ENCODE results near the gene IQGAP3. TPM values are rescaled to one million over a fixed set of nuclear protein-coding genes. Genes with fewer than 3 reads are reported as not detected.
"Not testable (repeated sequence)": the region's sequence is repeated elsewhere in the genome, so short reads cannot be mapped to it uniquely, and the experiment has no call there.

Gene IQGAP3
- polyA plus RNA-seq, 6 donors from 2014 or later: not detected

- H3K4me1 Mint-ChIP-seq: peaks cover 52 to 65% (median 53%) of the 10 kb centered on the region in 3 donors
- peaks cover 0 to 2% (median 0%) of the 10 kb centered on the region in 7 donors for H3K9me3 Mint-ChIP-seq
- ATAC-seq (ENCODE audit: low read depth in 2 of 2) (no peak), DNase-seq (no peak)
- peak overlapping the region in 4 of 6 donors; percentile 9 to 89 (median 42) for H3K27ac Mint-ChIP-seq
- H3K36me3 Mint-ChIP-seq: no peaks in the 10 kb centered on the region
- peak overlapping the region in 6 of 8 donors; percentile 40 to 83 (median 64) for H3K4me3 Mint-ChIP-seq
- no peaks in the 10 kb centered on the region for H3K27me3 Mint-ChIP-seq
These were observed 18.4 kb downstream of the IQGAP3 start for GRCh38 chr1:156553860-156554485.

GRCh38 chr1:156552937-156553336 lies 19.4 kb downstream of the IQGAP3 start:
- H3K27ac Mint-ChIP-seq: peak overlapping the region in 5 of 6 donors; percentile 36 to 89 (median 83)
- not testable (repeated sequence) for H3K9me3 Mint-ChIP-seq, H3K27me3 Mint-ChIP-seq, H3K36me3 Mint-ChIP-seq
- peak overlapping the region in 7 of 8 donors; percentile 46 to 83 (median 72) for H3K4me3 Mint-ChIP-seq
- peak; percentile 25 for DNase-seq
- peak; percentile 76 to 81 for ATAC-seq (ENCODE audit: low read depth in 2 of 2)
- H3K4me1 Mint-ChIP-seq: peaks cover 52 to 65% (median 53%) of the 10 kb centered on the region in 3 donors

DNA sequence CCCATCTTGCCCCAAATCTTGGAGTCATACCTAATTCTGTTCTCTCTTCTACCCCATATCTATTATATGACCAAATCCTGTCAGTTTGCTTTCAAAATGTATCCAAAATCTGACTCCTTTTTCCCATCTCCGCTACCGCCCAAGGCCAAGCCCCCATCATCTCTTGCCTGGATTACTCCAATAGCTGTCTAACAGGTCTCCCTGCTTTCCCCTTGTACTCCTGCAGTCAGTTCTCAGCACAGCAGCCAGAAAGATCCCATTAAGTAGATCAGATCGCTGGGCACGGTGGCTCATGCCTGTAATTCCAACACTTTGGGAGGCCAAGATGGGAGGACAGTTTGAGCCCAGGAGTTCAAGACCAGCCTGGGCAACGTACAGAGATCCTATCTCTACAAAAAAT lies 19.8 kb downstream of the IQGAP3 start:
- H3K4me1 Mint-ChIP-seq: peaks cover 53 to 65% (median 54%) of the 10 kb centered on the region in 3 donors
- peak overlapping the region in 6 of 8 donors; percentile 41 to 83 (median 64) for H3K4me3 Mint-ChIP-seq
- ATAC-seq (ENCODE audit: low read depth in 2 of 2) (no peak), DNase-seq (no peak)
- no peaks in the 10 kb centered on the region for H3K36me3 Mint-ChIP-seq
- H3K27ac Mint-ChIP-seq: peak overlapping the region in 5 of 6 donors; percentile 32 to 78 (median 51)
- peaks cover 0 to 2% (median 0%) of the 10 kb centered on the region in 7 donors for H3K9me3 Mint-ChIP-seq
- H3K27me3 Mint-ChIP-seq: no peaks in the 10 kb centered on the region

DNA sequence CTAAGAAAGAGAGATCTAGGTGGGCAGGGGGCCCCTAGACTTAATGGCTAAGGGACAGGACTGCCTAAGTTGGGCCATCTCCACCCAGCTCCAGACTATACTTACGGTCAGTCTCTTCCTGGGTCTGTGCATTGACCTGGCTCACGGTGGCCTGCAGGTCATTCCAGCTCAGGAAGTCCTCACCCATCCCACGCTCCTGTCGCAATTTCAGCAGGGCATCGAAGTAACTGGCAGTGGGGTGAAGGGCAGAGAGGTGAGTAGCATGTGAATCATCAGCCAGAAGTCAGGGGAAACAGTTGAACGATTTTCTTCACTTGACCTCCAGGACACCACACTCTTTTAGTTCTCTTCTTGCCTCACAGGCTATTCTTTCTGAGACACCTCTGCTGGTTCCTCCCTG lies 20.5 kb downstream of the IQGAP3 start:
- H3K27ac Mint-ChIP-seq: peak overlapping the region in 4 of 6 donors; percentile 18 to 51 (median 34)
- DNase-seq: no peak
- ATAC-seq (ENCODE audit: low read depth in 2 of 2): no peak

DNA sequence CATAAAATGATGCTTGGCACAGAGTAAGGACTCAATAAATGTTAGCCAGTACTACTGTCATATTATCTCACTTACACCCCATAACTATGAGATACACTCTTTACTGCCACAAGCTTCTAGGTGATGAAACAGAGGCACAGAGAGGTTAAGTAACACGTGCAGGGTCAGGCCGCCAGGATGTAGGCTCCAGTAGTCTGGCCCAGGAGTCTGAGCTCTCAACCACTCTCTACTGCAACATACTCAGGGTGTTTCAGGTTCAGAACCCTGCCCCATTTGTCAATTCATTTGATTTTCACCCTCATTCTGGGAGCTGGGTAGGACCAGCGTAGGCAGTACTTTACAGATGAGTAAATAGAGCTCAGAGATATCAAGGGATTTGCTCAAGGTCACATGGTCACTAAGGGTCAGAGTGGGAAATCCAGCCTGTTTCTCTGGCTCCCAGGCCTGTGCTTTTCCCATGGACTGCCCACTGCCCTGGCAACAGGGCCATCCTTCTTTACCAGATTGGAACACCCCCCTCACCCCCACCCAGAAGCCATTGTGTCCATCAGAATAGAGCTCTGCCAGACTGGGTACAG lies 21.2 kb downstream of the IQGAP3 start:
- peak; percentile 62 to 70 for ATAC-seq (ENCODE audit: low read depth in 2 of 2)
- no peaks in the 10 kb centered on the region for H3K27me3 Mint-ChIP-seq
- H3K4me3 Mint-ChIP-seq: peak overlapping the region in 4 of 8 donors; percentile 56 to 76 (median 72)
- peaks cover 0 to 2% (median 0%) of the 10 kb centered on the region in 7 donors for H3K9me3 Mint-ChIP-seq
- peak overlapping the region in 5 of 6 donors; percentile 18 to 89 (median 76) for H3K27ac Mint-ChIP-seq
- H3K4me1 Mint-ChIP-seq: peaks cover 53 to 65% (median 57%) of the 10 kb centered on the region in 3 donors
- H3K36me3 Mint-ChIP-seq: no peaks in the 10 kb centered on the region
- no peak for DNase-seq

More for the DNA sequence above, 20.5 kb downstream of the IQGAP3 start:
- Mint-ChIP-seq H3K27me3 (no peaks in the 10 kb centered on the region), H3K4me1 (peaks cover 53 to 65% (median 57%) of the 10 kb centered on the region in 3 donors), H3K9me3 (peaks cover 0 to 2% (median 0%) of the 10 kb centered on the region in 7 donors), H3K4me3 (peak overlapping the region in 5 of 8 donors; percentile 55 to 76 (median 72)), H3K36me3 (no peaks in the 10 kb centered on the region)

GRCh38 chr1:156550346-156550745 lies 22.0 kb downstream of the IQGAP3 start:
- Mint-ChIP-seq H3K9me3 (peaks cover 0 to 2% (median 0%) of the 10 kb centered on the region in 7 donors), H3K4me1 (peaks cover 51 to 59% (median 54%) of the 10 kb centered on the region in 3 donors), H3K36me3 (no peaks in the 10 kb centered on the region), H3K4me3 (no peak overlapping the region), H3K27ac (peak overlapping the region in 3 of 6 donors; percentile 21 to 94 (median 32)), H3K27me3 (no peaks in the 10 kb centered on the region)
- no peak for DNase-seq
- ATAC-seq (ENCODE audit: low read depth in 2 of 2): no peak

DNA sequence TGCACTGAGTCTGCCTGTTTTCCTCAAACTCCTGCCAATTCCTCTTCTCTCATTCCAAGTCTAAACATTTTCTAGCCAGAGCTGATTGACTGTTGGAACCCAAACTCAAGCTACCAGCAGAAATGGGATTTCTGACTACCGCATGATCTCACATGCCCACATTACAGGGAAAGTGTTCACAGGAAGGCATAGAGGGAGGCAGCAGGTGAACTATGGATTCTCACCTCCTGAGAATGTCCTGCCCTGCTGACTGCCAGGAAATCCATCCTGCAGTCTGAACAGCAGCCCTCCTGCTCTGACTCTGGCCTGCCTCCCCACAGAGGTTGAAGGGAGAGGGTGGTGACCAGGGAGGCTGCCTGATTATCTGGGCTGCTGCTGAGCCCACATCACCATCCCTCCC lies 22.5 kb downstream of the IQGAP3 start:
- Mint-ChIP-seq H3K9me3 (peaks cover 0 to 2% (median 0%) of the 10 kb centered on the region in 7 donors), H3K36me3 (no peaks in the 10 kb centered on the region), H3K27me3 (no peaks in the 10 kb centered on the region), H3K4me1 (peaks cover 49 to 57% (median 51%) of the 10 kb centered on the region in 3 donors), H3K4me3 (peak overlapping the region in 1 of 8 donors; percentile 37), H3K27ac (peak overlapping the region in 3 of 6 donors; percentile 32 to 68 (median 63))
- ATAC-seq (ENCODE audit: low read depth in 2 of 2): no peak
- no peak for DNase-seq

GRCh38 chr1:156549390-156549789 lies 23.0 kb downstream of the IQGAP3 start:
- Mint-ChIP-seq H3K27ac (peak overlapping the region in 2 of 6 donors; percentile 63 to 68), H3K36me3 (no peaks in the 10 kb centered on the region), H3K4me3 (no peak overlapping the region), H3K4me1 (peaks cover 51 to 53% (median 51%) of the 10 kb centered on the region in 3 donors), H3K9me3 (peaks cover 0 to 2% (median 0%) of the 10 kb centered on the region in 7 donors), H3K27me3 (no peaks in the 10 kb centered on the region)
- DNase-seq (no peak), ATAC-seq (ENCODE audit: low read depth in 2 of 2) (no peak)

GRCh38 chr1:156547982-156548381 lies 24.4 kb downstream of the IQGAP3 start:
- Mint-ChIP-seq H3K36me3 (no peaks in the 10 kb centered on the region), H3K4me3 (no peak overlapping the region), H3K27me3 (no peaks in the 10 kb centered on the region), H3K9me3 (no peaks in the 10 kb centered on the region), H3K4me1 (peaks cover 38 to 39% (median 39%) of the 10 kb centered on the region in 3 donors), H3K27ac (no peak overlapping the region)
- DNase-seq (no peak), ATAC-seq (ENCODE audit: low read depth in 2 of 2) (no peak)

GRCh38 chr1:156547434-156547833 lies 24.9 kb downstream of the IQGAP3 start:
- Mint-ChIP-seq H3K36me3 (no peaks in the 10 kb centered on the region), H3K4me3 (no peak overlapping the region), H3K27me3 (no peaks in the 10 kb centered on the region), H3K9me3 (no peaks in the 10 kb centered on the region), H3K4me1 (peaks cover 33 to 39% (median 34%) of the 10 kb centered on the region in 3 donors), H3K27ac (peak overlapping the region in 1 of 6 donors; percentile 71)
- DNase-seq (no peak), ATAC-seq (ENCODE audit: low read depth in 2 of 2) (no peak)

- H3K27me3 Mint-ChIP-seq: no peaks in the 10 kb centered on the region
- DNase-seq (no peak), ATAC-seq (ENCODE audit: low read depth in 2 of 2) (no peak)
- H3K4me3 Mint-ChIP-seq: no peak overlapping the region
- H3K4me1 Mint-ChIP-seq: peaks cover 21 to 31% (median 22%) of the 10 kb centered on the region in 3 donors
- no peaks in the 10 kb centered on the region for H3K9me3 Mint-ChIP-seq
- no peaks in the 10 kb centered on the region for H3K36me3 Mint-ChIP-seq
- no peak overlapping the region for H3K27ac Mint-ChIP-seq
These were observed 26.1 kb downstream of the IQGAP3 start for GRCh38 chr1:156546267-156546666.

DNA sequence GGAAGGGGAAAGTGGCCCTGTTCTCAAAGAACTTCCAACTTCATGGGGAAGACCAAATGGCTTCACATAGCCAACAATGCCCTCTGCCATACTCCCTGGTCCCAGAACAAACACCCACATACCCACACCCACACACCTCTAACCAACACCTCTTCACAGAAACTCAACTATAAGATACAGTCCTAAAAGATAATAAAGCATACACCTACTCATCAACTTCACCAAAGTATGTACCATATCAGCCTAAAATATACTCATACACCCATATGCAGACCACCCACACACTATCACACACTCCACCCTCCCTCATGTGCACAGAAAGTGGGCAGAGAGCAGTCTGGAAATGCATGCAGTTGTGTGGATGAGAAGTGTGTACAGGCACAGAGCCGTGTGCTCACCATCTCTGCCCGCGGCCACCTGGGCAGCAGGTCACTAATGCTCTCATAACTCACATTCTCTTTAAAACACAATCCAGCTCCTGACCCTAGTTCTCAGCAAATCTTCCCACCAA lies 27.7 kb downstream of the IQGAP3 start:
- no peak overlapping the region for H3K4me3 Mint-ChIP-seq
- H3K4me1 Mint-ChIP-seq: peaks cover 5 to 18% (median 13%) of the 10 kb centered on the region in 3 donors
- H3K9me3 Mint-ChIP-seq: no peaks in the 10 kb centered on the region
- ATAC-seq (ENCODE audit: low read depth in 2 of 2) (no peak), DNase-seq (no peak)
- H3K27me3 Mint-ChIP-seq: no peaks in the 10 kb centered on the region
- peak overlapping the region in 1 of 6 donors; percentile 57 for H3K27ac Mint-ChIP-seq
- H3K36me3 Mint-ChIP-seq: no peaks in the 10 kb centered on the region

- Mint-ChIP-seq H3K27me3 (no peaks in the 10 kb centered on the region), H3K27ac (peak overlapping the region in 1 of 6 donors; percentile 11), H3K4me1 (peaks cover 3 to 17% (median 13%) of the 10 kb centered on the region in 3 donors), H3K4me3 (peak overlapping the region in 1 of 8 donors; percentile 63), H3K9me3 (no peaks in the 10 kb centered on the region), H3K36me3 (no peaks in the 10 kb centered on the region)
- DNase-seq: no peak
- ATAC-seq (ENCODE audit: low read depth in 2 of 2): no peak
These were observed 29.3 kb downstream of the IQGAP3 start for GRCh38 chr1:156543066-156543465.
